ENCODE measurements around the gene CST3. TPM values are rescaled to one million over a fixed set of nuclear protein-coding genes. Genes with fewer than 3 reads are reported as not detected.

CST3 gene
- total RNA-seq, 4 donors from 2014 or later = 1,117 to 1,890 (median 1,478) TPM

- no peak for TF ChIP-seq CTCF (IDR thresholded peaks at IDR 0.05)
- no peak for DNase-seq (ENCODE audit: low spot score)
- ATAC-seq (ENCODE audit: low FRiP score) = no peak
Measured at GRCh38 chr20:23614163-23614562, 23.6 kb downstream of the CST3 start.

GRCh38 chr20:23613676-23614075 lies 24.1 kb downstream of the CST3 start:
- ATAC-seq (ENCODE audit: low FRiP score) = peak; percentile 23
- no peak for DNase-seq (ENCODE audit: low spot score)
- no peak for TF ChIP-seq CTCF (IDR thresholded peaks at IDR 0.05)

GRCh38 chr20:23612396-23612795 lies 25.4 kb downstream of the CST3 start:
- TF ChIP-seq CTCF (IDR thresholded peaks at IDR 0.05) = no peak
- DNase-seq (ENCODE audit: low spot score) = no peak
- no peak for ATAC-seq (ENCODE audit: low FRiP score)

GRCh38 chr20:23609486-23610109 lies 28.2 kb downstream of the CST3 start:
- DNase-seq (ENCODE audit: low spot score) (no peak), ATAC-seq (ENCODE audit: low FRiP score) (no peak)
- no peak for TF ChIP-seq CTCF (IDR thresholded peaks at IDR 0.05)

- no peak for TF ChIP-seq CTCF (IDR thresholded peaks at IDR 0.05)
Measured at GRCh38 chr20:23608251-23608846, 29.4 kb downstream of the CST3 start.

GRCh38 chr20:23607497-23608245 lies 30.1 kb downstream of the CST3 start:
- TF ChIP-seq CTCF (IDR thresholded peaks at IDR 0.05) = no peak
- no peak for ATAC-seq (ENCODE audit: low FRiP score)
- DNase-seq (ENCODE audit: low spot score) = no peak

More at GRCh38 chr20:23608251-23608846, 29.4 kb downstream of the CST3 start:
- ATAC-seq (ENCODE audit: low FRiP score) (no peak), DNase-seq (ENCODE audit: low spot score) (no peak)
